Kasumi-1 (cell line): Measurements from ENCODE around the gene PPP4R4.
A peak's percentile ranks its signal among the peaks of the same experiment; 100 is the strongest.

Experiments used
- DNase-seq, 2 experiments: peaks; one replicate each; lab custom pipeline; 2025; lab: John Stamatoyannopoulos, UW

The PPP4R4 gene, protein sequence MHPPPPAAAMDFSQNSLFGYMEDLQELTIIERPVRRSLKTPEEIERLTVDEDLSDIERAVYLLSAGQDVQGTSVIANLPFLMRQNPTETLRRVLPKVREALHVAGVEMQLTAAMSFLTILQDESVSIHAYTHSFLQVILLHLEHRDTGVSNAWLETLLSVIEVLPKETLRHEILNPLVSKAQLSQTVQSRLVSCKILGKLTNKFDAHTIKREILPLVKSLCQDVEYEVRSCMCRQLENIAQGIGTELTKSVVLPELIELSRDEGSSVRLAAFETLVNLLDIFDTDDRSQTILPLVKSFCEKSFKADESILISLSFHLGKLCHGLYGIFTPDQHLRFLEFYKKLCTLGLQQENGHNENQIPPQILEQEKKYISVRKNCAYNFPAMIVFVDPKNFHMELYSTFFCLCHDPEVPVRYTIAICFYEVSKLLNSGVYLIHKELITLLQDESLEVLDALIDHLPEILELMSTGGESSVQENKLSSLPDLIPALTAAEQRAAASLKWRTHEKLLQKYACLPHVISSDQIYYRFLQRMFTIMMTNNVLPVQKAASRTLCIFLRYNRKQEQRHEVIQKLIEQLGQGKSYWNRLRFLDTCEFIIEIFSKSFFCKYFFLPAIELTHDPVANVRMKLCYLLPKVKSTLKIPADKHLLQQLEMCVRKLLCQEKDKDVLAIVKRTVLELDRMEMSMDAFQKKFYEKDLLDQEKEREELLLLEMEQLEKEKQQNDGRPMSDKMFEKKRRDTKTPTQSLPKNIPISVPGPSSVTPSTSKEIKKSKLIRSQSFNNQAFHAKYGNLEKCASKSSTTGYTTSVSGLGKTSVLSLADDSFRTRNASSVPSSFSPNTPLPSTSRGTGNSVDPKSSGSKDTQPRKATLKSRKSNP

DNA sequence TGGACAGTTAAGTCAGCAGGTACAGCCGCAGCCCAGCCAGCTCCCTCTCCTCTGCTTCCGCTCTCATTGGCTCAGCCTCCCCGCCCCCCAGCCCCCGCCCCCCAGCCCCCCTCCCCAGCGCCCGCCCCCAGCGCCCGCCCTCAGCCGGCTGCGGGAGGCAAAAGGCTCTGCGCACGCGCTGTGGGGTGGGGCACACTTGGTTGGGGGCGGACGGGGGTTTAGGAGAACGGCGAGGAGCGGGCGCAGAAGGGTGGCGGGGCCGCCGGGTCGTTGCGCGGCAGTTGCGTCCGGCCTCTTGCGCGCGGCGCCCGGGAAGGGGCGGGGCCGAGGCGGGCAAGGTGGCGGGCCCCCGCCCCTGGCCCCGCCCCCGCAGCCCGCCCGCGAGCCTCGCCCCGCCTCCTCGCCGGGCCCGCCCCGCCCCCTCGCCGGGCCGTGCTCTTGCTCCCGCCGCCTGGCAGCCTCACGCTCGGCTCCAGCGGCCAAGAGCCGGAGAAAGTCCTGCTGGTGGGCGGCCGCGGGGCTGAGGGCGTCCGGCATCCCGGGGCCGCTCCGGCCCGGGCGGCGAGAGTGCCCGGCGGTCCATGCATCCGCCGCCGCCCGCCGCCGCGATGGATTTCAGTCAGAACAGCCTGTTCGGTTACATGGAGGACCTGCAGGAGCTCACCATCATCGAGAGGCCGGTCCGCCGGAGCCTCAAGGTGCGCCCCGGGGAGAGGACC is at the start of gene PPP4R4:
PPP4R4 (plus strand) TSS at position 438 of the 719 bp plus-strand sequence; CDS start at position 582, 144 bp downstream.
- peak; percentile 73 to 82 for DNase-seq

DNA sequence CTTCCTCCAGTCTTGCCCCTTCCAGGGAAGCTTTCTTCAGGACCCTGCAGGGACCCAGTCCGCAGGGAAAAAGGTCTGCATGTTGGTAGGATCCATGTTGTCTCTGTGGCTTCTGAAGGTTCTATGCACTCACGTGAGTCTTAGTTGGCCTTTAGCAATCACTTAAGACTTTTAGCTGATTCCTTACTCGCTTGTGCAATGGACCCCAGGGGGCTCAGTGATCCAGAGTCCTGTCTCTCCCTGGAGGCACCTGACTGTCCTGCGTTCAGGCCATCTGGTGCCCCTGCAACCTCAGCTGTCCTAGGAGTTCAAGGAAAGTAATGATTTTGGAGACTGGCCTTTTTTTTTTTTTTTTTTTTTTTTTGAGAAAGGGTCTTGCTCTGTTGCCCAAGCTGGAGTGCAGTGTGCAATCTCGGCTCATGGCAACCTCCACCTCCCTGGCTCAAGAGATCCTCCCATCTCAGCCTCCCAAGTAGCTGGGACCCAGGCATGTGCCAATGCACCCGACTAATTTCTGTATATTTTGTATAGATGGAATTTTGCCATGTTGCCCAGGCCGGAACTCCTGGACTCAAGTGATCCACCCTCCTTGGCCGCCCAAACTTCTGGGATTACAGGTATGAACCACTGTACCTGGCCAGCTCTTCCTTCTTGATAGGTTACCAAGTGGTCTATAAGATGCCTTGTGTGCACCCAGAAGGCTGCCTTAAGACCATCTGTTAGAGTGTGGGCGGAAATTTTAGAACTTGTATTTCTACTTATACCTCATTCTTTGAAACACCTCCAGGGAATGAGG is 49.3 kb upstream of the PPP4R4 start:
- DNase-seq, result no peak

DNA sequence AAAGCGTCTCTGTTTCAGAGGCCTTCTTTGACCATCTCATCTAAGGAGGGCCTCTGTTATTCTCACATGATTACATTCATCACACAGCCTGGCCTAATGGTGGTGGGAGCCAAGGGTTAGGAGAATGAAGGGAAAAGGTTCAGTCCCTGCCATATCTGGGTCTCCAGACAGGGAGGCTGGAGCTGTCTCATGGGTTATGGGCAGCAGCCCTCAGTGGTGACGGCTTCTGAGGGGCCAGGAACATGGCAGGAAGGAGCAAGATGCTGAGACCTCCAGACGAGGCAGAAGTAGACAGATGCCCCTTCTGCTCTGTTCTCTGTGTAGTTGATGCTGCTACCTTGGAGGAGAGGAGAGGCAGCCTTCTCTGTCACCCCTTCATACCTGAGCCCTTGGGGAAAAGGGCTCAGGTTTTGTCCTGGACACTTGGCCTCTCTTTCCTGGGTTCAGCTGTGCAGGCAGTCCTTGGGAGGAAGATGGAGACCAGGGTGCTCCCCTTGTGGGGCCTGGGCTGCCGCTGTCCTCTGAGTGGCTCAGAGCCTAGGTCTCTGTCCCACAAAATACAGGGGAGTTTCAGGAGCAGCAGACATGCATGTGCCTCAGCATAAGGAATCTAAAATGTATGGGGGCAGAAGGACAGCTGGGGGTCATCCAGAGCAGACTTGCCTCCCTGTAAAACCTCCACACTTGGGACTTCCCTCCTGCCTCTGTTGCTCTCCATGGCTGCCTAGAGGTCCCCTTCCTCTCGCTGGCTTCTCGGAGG is 48.3 kb upstream of the PPP4R4 start:
- no peak for DNase-seq

DNA sequence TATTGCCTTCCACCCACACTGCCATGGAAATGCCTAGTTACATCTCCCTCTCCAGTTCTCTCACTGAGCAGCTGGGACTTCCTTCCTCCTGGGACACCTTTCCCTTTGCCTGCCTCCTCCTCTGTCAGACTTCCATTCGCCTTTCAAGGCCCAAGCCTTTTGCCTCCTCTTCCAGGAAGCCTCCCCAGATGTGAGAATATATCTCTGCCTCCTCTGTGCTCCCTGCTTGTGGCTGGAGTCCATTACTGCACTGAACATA is 47.8 kb upstream of the PPP4R4 start:
- DNase-seq, result no peak

DNA sequence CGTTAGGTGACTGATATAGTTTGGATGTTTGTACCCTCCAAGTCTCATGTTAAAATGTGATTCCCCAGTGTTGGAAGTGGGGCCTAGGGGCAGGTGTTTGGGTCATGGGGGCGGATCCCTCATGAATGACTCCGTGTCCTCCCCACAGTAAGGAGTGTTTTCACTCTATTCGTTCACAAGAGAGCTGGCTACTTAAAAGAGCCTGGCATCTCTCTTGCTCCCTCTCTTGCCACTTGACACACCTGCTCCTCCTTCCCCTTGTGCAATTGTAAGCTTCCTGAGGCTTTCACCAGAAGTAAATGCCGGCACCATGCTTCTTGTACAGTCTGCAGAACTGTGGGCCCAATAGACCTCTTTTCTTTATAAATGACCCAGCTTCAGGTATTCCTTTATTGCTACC is 47.3 kb upstream of the PPP4R4 start:
- DNase-seq, result no peak

DNA sequence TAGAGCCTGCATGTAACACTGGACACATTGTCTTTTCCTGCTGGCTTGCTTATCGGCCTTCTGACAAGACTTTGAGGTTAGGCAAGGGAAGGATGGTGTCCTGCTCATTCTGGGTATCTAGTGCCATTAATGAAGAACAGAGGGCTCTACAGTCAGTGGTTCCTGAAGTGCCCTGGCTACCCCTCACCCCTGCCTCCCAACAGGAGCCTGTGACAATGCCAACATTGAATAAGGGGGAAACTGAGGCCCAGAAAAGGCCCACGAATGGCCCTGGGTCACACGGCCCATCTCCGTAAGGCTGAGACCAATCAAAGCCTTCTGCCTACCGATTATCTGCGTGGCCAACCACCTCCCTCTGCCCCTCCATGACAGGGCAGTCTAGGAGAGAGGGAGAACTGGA is 46.8 kb upstream of the PPP4R4 start:
- DNase-seq, result no peak

DNA sequence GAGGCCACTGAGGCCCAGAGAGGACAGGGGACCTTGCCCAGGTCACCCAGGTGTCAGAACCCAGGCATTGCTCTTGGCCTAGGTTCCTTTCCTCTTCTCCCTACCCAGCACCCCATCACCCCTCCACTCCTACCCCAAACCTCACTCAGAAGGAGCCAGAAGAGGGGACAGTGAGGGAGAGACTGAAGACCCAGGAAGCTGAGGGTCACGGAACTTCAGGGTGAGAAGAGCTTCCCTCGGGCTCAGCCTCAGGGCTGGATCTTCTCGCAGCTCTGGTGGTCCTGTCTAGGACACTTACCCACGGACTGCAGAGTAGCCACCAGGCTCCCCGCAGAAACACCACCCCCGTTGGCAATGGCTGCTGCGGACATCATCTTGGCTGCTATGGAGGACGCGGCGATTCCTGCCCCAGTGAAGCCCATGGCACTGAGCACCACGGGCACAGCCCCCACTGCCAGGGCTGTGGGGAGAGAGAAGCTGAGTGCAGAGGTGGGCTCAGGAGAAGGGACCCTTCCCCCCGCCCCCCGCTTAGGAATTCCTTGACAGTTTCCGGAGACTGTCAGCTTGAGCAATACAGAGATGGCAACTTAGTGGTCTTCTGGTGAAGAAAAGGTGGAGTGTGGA is 45.8 kb upstream of the PPP4R4 start:
- DNase-seq, result no peak

DNA sequence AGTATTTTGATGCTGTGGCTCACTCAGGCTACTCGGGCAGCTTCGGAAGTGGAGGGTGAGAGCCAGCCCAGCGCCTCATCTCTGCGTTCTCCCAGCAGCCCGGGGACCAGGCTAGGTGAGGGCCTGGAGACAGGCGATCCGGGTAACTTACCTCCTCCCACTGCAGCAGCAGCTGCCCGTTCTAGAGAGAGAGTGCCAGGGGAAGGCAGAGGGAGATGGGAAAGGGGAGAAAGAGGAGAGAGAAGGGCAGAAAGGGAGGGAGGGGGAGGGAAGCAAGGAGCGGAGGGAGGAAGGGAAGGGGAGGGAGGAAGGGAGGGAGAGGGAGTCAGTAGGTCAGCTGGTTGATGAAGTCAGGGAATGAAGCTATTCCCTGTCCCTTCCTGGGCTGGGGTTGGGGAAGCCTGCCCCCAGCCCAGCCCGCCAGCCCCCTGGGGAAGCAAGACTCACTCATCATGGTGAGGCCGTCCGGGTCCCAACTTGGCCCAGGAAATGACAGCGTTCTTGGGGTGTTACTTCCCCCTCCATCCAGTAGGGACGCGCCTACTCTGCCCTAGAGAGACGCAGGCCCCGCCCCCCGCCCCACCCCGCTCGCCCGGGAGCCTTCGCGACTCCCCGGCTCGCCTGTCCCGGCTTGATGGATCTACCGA is 44.9 kb upstream of the PPP4R4 start, which contains the start of gene IFI27L2:
IFI27L2 (minus strand) TSS at position 494 of the 647 bp plus-strand sequence; CDS start at position 454, 40 bp downstream.
- peak; percentile 77 to 82 for DNase-seq

DNA sequence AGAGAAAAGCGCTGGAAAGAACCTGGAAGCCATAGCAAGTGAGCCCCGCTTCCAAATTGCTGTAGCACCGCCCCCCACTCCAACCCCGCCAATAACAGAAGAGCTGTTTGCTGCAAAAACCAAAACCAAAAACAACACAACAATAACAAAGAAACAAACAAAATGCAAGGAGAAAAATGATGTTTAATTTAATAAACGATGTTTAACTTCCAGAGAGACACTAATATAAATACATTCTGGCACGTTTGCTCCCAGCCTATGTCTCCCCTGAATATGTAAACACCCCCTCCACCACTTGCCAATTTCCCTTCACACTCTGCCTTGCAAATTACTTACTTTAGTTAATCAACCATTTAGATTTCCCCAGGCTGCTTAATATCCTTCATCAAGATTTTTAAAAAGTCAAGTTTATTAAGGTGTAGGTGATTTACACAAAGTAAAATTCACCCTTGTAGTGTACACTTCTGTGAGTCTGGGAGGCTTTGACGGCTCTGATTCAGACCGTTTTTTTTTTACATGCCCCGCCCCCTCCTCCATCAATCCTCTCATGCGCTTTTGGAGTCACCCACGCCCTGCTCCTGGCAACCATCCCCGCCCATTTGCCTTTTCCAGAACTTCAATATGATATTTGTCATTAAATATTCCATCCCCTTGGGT is 44.2 kb upstream of the PPP4R4 start:
- peak; percentile 2 to 45 for DNase-seq

DNA sequence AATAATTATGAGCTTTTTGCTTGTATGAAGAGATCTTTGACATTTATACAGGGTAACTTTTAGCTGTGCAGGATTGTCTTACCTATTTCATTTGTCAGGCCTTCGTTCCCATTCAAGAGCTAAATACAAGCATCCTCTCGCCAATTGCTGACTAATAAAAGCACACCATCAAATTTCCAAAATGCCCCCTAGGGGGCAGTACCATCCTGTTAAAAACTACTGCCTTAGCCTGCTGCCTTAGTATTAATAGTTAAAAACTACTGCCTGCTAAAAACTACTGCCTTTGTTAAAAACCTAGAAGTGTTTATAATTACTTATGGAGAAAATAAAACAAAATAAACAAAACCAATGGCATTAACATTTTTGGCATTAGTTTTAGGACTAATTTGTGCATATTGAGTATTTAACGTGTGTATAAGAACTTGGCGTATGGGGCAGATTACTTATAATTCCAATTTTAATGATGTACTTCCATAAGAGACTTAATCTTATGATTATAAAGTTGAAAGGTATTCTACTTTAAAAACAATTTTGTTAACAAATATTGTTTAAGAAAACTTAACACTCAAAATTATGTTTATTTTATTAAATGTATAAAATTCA is 41.7 kb upstream of the PPP4R4 start:
- peak; percentile 82 to 85 for DNase-seq

DNA sequence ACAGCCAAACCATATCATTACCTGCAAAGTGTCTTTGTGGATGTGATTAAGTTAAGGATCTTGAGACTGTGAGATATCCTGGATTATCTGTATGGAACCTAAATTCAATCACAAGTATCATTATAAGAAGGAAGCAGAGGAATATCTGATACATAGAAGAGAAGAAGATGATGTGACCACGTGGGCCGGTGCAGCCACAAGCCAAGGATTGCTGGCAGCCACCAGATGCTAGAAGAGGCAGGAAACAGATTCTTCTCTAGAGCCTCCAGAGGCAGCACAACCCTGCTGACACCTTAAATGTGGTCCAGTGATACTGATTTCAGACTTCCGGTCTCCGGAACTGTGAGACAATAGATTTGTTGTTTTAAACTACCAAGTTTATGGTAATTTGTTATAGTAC is 38.6 kb upstream of the PPP4R4 start:
- no peak for DNase-seq

DNA sequence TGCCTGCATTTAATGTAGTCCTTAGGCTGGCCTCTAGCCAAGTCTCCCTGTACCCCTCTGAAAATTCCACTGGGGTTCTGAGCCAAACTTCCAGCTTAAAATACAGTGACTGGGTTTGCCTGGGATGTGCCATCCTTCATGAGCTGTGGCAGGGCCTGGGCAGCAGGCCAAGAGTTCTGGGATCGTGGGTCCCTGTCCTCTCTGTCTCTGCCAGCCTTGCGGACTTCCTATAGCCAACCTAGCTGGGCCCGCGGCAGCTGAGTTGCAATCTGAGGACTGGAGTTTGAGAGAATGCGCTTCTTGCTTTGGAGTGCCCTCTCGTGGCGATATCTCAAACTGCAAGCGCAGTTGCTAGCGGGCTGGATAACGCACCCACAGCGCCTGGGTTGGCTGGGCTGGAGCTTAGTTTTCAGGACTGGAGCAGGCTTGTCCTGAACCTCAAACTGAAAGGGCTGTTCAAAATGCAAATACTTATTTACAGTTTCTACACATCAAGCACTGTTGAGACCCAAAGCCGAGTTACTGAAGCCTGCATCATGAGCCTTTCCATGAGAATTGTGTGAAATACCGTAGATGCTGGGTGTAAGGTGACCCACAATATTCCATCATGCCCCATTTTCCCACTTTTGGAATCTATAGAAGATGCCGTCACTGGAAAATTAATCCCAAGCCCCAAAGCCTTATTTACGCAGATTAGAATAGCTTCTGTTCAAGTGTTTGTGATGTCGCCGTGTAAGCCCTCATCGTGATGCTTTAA is 37.4 kb upstream of the PPP4R4 start:
- peak; percentile 86 to 90 for DNase-seq

DNA sequence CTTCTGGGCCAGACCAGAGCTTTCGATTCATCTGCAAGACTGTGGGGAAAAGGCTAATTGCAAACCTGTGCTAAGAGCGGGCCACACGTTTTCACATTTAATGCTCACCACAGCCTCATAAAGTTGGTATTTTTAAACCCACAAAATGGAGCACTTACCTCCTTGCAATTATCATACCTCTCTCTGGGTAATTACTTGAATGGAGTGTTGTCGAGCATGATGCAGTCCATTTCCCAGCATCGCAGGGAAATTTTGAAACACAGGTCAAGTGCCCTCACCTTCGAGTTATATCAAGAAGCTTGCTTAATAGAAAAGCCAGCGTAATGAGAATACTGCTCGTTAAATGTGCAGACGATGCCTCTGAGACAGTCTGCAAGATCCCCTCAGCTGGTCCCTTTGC is 35.9 kb upstream of the PPP4R4 start:
- DNase-seq, result no peak

DNA sequence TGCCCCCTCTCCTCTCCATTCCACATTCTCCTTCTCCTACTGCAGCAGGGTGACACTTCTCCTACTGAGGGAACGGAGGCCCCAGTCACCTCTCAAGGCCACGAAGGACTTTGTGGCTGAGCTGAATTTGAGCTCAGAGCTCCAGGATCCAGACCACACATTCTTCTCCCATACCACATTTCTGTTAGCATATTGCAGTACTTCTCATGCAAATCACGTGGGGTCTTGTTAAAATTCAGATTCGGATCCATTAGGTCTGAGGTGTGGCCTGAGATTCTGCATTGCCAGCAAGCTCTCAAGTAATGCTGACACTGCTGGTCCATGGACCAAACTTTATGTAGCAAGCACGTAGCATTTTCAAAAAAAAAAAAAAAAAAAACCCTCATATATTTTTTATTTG is 35.1 kb upstream of the PPP4R4 start:
- DNase-seq, result no peak

DNA sequence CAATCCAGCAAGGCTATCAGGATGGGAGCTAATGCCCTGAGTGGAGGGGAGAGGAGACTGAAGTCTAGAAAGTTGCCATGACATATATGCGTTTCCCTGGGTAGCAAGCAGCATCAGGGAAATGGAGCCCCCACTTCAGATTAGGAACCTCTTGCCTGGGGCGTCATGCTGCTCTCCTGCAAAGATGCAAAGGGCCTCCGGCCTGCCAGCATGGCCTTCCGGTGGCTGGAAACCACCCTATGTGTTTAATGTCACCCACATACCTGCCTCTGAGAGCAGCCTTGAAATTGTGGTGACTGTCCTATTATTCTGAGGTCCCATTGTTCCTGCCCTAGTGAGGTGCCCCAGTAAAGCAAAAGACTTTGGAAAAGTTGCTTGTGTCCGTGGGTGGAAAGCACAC is 34.7 kb upstream of the PPP4R4 start:
- DNase-seq, result no peak

DNA sequence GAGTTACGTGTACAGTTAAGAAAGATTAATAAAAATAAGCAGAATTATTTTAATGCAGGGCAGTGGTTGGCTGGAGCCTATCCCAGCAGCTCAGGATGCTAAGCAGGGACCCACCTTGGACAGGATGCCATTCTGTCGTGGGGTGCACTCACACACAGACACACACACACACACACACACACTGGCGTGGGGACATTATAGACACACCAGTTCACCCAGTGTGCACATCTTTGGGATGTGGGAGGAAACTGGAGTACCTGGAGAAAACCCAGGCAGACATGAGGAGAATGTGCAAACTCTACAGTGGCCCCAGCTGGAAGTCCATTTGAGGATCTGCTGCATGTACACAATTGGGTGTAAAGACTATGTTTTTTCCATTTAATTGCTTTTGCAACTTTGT is 31.9 kb upstream of the PPP4R4 start:
- DNase-seq, result no peak

DNA sequence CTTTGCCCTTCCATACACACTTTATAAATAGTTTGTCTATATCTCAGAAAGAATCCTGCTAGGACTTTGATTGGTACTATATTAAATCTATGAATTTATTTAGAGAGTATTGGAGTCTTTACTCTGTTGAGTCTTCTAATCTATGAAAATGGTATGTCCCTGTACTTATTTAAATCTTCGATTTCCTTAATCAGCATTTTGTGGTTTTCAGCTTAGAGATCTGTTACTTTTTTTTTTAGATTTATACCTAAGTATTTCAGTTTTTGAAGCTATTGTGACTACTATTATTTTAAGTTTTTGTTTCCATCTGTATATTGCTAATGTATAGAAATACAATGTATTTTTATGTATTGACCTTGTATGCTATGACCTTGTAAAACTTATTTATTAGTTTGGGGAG is 31.3 kb upstream of the PPP4R4 start:
- DNase-seq, result no peak

DNA sequence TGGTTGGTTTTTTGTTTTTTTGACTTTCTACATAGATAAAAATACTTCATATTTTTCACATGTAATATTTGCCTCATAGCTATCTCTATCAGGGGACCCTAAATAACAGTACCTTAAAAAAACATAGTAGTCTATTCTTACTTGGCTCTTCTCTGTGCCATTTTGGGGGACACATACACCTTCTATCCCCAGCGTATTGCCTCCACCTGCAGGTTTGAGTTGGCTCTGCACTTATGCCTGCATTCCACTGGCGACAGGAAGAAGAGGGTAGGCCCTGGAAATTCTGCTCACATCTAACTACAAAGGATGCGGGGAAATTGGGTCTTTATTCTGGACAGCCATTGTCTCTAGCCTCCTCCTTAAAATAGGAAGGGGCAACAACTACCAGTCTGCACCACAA is 30.9 kb upstream of the PPP4R4 start:
- DNase-seq, result peak; percentile 10 to 23
